HEK293T (cell line): Measurements from ENCODE around the gene PRMT1.

ENCODE experiments used
- CTCF ChIA-PET: fragments of 350-600 bp; formaldehyde crosslinking; extraction: SDS; loops from one replicate; lab custom pipeline; 2021; ENCODE audit warnings: antibody characterized with exemption, inconsistent platforms; lab: Yijun Ruan, JAX
- POLR2A ChIA-PET: fragments of 350-600 bp; formaldehyde crosslinking; extraction: SDS; loops from one replicate; lab custom pipeline; 2020; ENCODE audit warnings: antibody characterized with exemption, inconsistent platforms; lab: Yijun Ruan, JAX
- DNase-seq: peaks from one replicate; pipeline ENCODE4 v3.0.0; 2012; ENCODE audit warnings: mixed read lengths; ENCODE audit errors: extremely low spot score
- BHLHE40 ChIP-seq: fragments of 450-650 bp; IDR thresholded peaks from 2 replicates; pipeline ENCODE4 v1.6.1; 2016; ENCODE audit warnings: mild to moderate bottlenecking, moderate library complexity, borderline replicate concordance
- CTBP1 ChIP-seq: fragments of 450-650 bp; IDR thresholded peaks from 2 replicates; pipeline ENCODE4 v1.6.1; 2016; ENCODE audit warnings: borderline replicate concordance
- ELF4 ChIP-seq: fragments of 450-650 bp; IDR thresholded peaks from 2 replicates; pipeline ENCODE4 v1.6.1; 2017; ENCODE audit warnings: antibody characterized with exemption
- FOXA1 ChIP-seq: fragments of 450-650 bp; IDR thresholded peaks from 2 replicates; pipeline ENCODE4 v1.6.1; 2016; ENCODE audit warnings: mild to moderate bottlenecking
- FOXK2 ChIP-seq: fragments of 450-650 bp; IDR thresholded peaks from 2 replicates; pipeline ENCODE4 v1.6.1; 2016; ENCODE audit warnings: mild to moderate bottlenecking
- FOXM1 ChIP-seq: fragments of 450-650 bp; IDR thresholded peaks from 2 replicates; pipeline ENCODE4 v1.6.1; 2017; ENCODE audit warnings: mild to moderate bottlenecking, borderline replicate concordance
- HDGF ChIP-seq: fragments of 450-650 bp; IDR thresholded peaks from 2 replicates; pipeline ENCODE4 v1.6.1; 2017; ENCODE audit warnings: antibody characterized with exemption, borderline replicate concordance
- L3MBTL2 ChIP-seq: fragments of 450-650 bp; conservative IDR thresholded peaks from 2 replicates; pipeline ENCODE4 v1.6.1; 2016; ENCODE audit warnings: mild to moderate bottlenecking
- LEF1 ChIP-seq: fragments of 450-650 bp; IDR thresholded peaks from 2 replicates; pipeline ENCODE4 v1.6.1; 2017; ENCODE audit warnings: mild to moderate bottlenecking, borderline replicate concordance
- NFRKB ChIP-seq: fragments of 450-650 bp; IDR thresholded peaks from 2 replicates; pipeline ENCODE4 v1.6.1; 2016; ENCODE audit warnings: mild to moderate bottlenecking, moderate library complexity
- PKNOX1 ChIP-seq: fragments of 450-650 bp; IDR thresholded peaks from 2 replicates; pipeline ENCODE4 v1.6.1; 2016
- SP1 ChIP-seq: fragments of 450-650 bp; IDR thresholded peaks from 2 replicates; pipeline ENCODE4 v1.6.1; 2017
- SUZ12 ChIP-seq: fragments of 450-650 bp; IDR thresholded peaks from 2 replicates; pipeline ENCODE4 v1.6.1; 2016; ENCODE audit warnings: mild to moderate bottlenecking
- TARDBP ChIP-seq: fragments of 450-650 bp; IDR thresholded peaks from 2 replicates; pipeline ENCODE4 v1.6.1; 2016
- ZNF384 ChIP-seq: fragments of 450-650 bp; IDR thresholded peaks from 2 replicates; pipeline ENCODE4 v1.6.1; 2016

The PRMT1 gene

GRCh38 chr19:49727217-49728030 lies 50.4 kb downstream of the PRMT1 start:
- ChIA-PET CTCF (interaction anchor here (1.1 kb wide), 1 partner anchor 10 kb away, joined by 6 read pairs; no protein-coding TSS in a partner anchor), POLR2A (interaction anchor here (1.7 kb wide), 1 partner anchor 10 kb away, joined by 6 read pairs; no protein-coding TSS in a partner anchor)
- TF ChIP-seq NFRKB (no peak), TARDBP (no peak), ELF4 (no peak), FOXK2 (no peak), PKNOX1 (no peak), SUZ12 (no peak)
- DNase-seq = no peak

- CTCF ChIA-PET = no interaction called here
- no peak for DNase-seq
- TF ChIP-seq SP1 (no peak), FOXA1 (no peak), HDGF (no peak), FOXM1 (no peak), CTBP1 (no peak), ZNF384 (no peak), ELF4 (no peak), PKNOX1 (no peak), BHLHE40 (no peak), L3MBTL2 (no peak), SUZ12 (no peak), LEF1 (no peak), FOXK2 (no peak), NFRKB (no peak), TARDBP (no peak)
- POLR2A ChIA-PET = interaction anchor here (0.8 to 1.8 kb wide), 2 partner anchors 9 to 12 kb away, joined by 3 to 5 read pairs; no protein-coding TSS in a partner anchor
Measured at GRCh38 chr19:49730166-49730565, 53.1 kb downstream of the PRMT1 start.
